PC-3 (cell line): ENCODE results near the gene TSEN54. TPM values are rescaled to one million over a fixed set of nuclear protein-coding genes. Genes with fewer than 3 reads are reported as not detected.
"Not testable (repeated sequence)": the region's sequence is repeated elsewhere in the genome, so short reads cannot be mapped to it uniquely, and the experiment has no call there.

Source experiments
- ATAC-seq: fragments of 200-7000 bp; cut with Tn5 transposase; 2 replicates; pipeline ENCODE4 v1.9.1; 2020; ENCODE audit warnings: mild to moderate bottlenecking, moderate library complexity
- BruUV-seq: library from RNA; stranded (reverse); fragments of 400-500 nt; replicated peaks from 2 replicates; lab custom pipeline; 2021; lab: Mats Ljungman, UMichigan
- CTCF ChIA-PET: fragments of 300-600 bp; sonication (Branson Sonifier 250); formaldehyde crosslinking; loops from one replicate; lab custom pipeline; 2022; ENCODE audit warnings: antibody characterized with exemption; lab: Charles Lee
- POLR2A ChIA-PET: fragments of 300-600 bp; sonication (Branson Sonifier 250); formaldehyde crosslinking; loops from one replicate; lab custom pipeline; 2022; ENCODE audit warnings: antibody characterized with exemption; ENCODE audit not compliant: unreplicated experiment; lab: Charles Lee
- DNase-seq: peaks from one replicate; pipeline ENCODE4 v3.0.0-alpha.2; 2015
- H2AFZ ChIP-seq: fragments of 300-600 bp; sonication (generic); 2 replicates; pipeline ENCODE4 v1.6.0; 2016; ENCODE audit warnings: antibody characterized with exemption, low read length
- H3F3A ChIP-seq: fragments of 300-600 bp; sonication (generic); one replicate; pipeline ENCODE4 v1.6.0; 2017; ENCODE audit warnings: antibody characterized with exemption, low read length, control low read depth, mild to moderate bottlenecking; ENCODE audit not compliant: unreplicated experiment
- H3K27ac ChIP-seq: fragments of 300-600 bp; sonication (generic); 2 replicates; pipeline ENCODE4 v1.5.1; 2016; ENCODE audit warnings: mild to moderate bottlenecking, low read length
- H3K27me3 ChIP-seq: fragments of 300-600 bp; sonication (generic); 2 replicates; pipeline ENCODE4 v1.6.1; 2016; ENCODE audit warnings: low read length, mixed read lengths
- H3K36me3 ChIP-seq: fragments of 300-600 bp; sonication (generic); 2 replicates; pipeline ENCODE4 v1.6.1; 2016; ENCODE audit warnings: low read depth, mixed run types, low read length, mixed read lengths
- H3K4me1 ChIP-seq: fragments of 300-600 bp; sonication (generic); 2 replicates; pipeline ENCODE4 v1.5.1; 2016; ENCODE audit warnings: low read length; ENCODE audit not compliant: insufficient read depth
- H3K4me2 ChIP-seq: fragments of 300-600 bp; sonication (generic); 2 replicates; pipeline ENCODE4 v1.6.0; 2016; ENCODE audit warnings: low read length
- H3K4me3 ChIP-seq: fragments of 300-600 bp; sonication (generic); 2 replicates; pipeline ENCODE4 v1.5.1; 2016; ENCODE audit warnings: mild to moderate bottlenecking, low read length, mixed read lengths
- H3K79me2 ChIP-seq: fragments of 300-600 bp; sonication (generic); 2 replicates; pipeline ENCODE4 v1.6.1; 2017; ENCODE audit warnings: low read length, mixed read lengths
- H3K9ac ChIP-seq: fragments of 300-600 bp; sonication (generic); 2 replicates; pipeline ENCODE4 v1.6.0; 2016; ENCODE audit warnings: mild to moderate bottlenecking, low read length
- H3K9me2 ChIP-seq: fragments of 300-600 bp; sonication (generic); replicated peaks from 2 replicates; pipeline ENCODE4 v1.6.1; 2016; ENCODE audit warnings: mixed run types, low read length, mixed read lengths
- H3K9me3 ChIP-seq: fragments of 300-600 bp; sonication (generic); 2 replicates; pipeline ENCODE4 v1.6.1; 2016; ENCODE audit warnings: low read length, mixed read lengths
- H4K20me1 ChIP-seq: fragments of 300-600 bp; sonication (generic); 2 replicates; pipeline ENCODE4 v1.6.1; 2016; ENCODE audit warnings: low read length, mixed read lengths
- CTCF ChIP-seq: fragments of 300-600 bp; sonication (generic); conservative IDR thresholded peaks from 2 replicates; pipeline ENCODE4 v1.5.1; 2017; ENCODE audit warnings: antibody characterized with exemption, low read depth, mild to moderate bottlenecking, low read length
- EZH2 ChIP-seq: fragments of 300-600 bp; sonication (generic); IDR thresholded peaks from one replicate; pipeline ENCODE4 v1.6.1; 2017; ENCODE audit warnings: antibody characterized with exemption, mild to moderate bottlenecking, low read length; ENCODE audit not compliant: unreplicated experiment
- EZH2phosphoT487 ChIP-seq: fragments of 300-600 bp; sonication (generic); IDR thresholded peaks from 2 replicates; pipeline ENCODE4 v1.6.1; 2018; ENCODE audit warnings: mild to moderate bottlenecking, antibody characterized with exemption, low read length, borderline replicate concordance
- intact Hi-C: fragments of 100-400 bp; cut with micrococcal nuclease; formaldehyde crosslinking; loops from 2 replicates; pipeline ENCODE4 v1.9.0; 2023
- total RNA-seq: library from RNA; depleted of rRNA; stranded (reverse); fragments of >200 nt; gene quantifications from 2 replicates; pipeline ENCODE4 v1.2.3, GENCODE V29; 2014

Gene TSEN54
- total RNA-seq, 1 experiment from 2014 or later: 61.6 TPM

DNA sequence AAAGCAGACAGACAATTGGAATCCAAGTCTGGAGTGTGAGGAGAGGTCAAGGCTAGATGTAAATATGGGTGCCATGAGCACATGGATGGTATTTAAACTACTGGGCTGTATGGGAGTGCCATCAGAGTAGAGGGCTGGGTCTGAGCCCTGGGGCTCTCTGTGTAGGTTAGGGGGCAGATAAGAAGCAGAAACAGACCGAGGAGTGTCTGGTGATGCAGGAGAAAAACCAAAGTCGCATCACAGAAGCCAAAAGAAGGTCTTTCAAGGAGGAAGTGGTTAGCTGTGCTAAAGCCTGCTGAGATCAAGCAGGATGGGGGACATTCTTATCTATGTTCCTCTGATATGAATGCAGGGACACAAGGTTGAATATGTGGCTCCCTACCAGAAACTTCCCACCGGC lies 1.9 kb downstream of the TSEN54 start:
- Histone ChIP-seq H3K9me2 (no peaks in the 10 kb centered on the region), H3F3A (no peaks in the 10 kb centered on the region), H4K20me1 (peaks cover 10% of the 10 kb centered on the region), H3K27me3 (no peaks in the 10 kb centered on the region), H3K4me1 (peaks cover 27% of the 10 kb centered on the region), H3K4me3 (no peak overlapping the region), H3K27ac (no peak overlapping the region), H3K9ac (no peak overlapping the region), H2AFZ (no peak overlapping the region), H3K79me2 (peaks cover 38% of the 10 kb centered on the region), H3K4me2 (no peak overlapping the region), H3K9me3 (no peaks in the 10 kb centered on the region), H3K36me3 (peaks cover 4% of the 10 kb centered on the region)
- no TSS peak for BruUV-seq
- TF ChIP-seq EZH2 (no peak), EZH2phosphoT487 (no peak), CTCF (no peak)
- intact Hi-C loops: loop anchor here (5.0 kb wide), 2 partner anchors 61 to 114 kb away; partner anchors contain the start of genes SMIM5 and TMEM94
- DNase-seq: no peak
- POLR2A ChIA-PET: no interaction called here
- CTCF ChIA-PET: interaction anchor here (3.1 kb wide), 1 partner anchor 31 kb away, joined by 18 read pairs; no protein-coding TSS in a partner anchor
- ATAC-seq: no peak

GRCh38 chr17:75518983-75519537 lies 2.7 kb downstream of the TSEN54 start:
- H3K9ac ChIP-seq: no peak overlapping the region
- ATAC-seq (no peak), DNase-seq (no peak)
- POLR2A ChIA-PET: no interaction called here
- H3K27me3 ChIP-seq: no peaks in the 10 kb centered on the region
- no peak overlapping the region for H2AFZ ChIP-seq
- H3K4me2 ChIP-seq: no peak overlapping the region
- no peak; the same call in 1 of the 2 replicates for TF ChIP-seq CTCF
- no peak overlapping the region for H3K27ac ChIP-seq
- H3K4me3 ChIP-seq: no peak overlapping the region
- intact Hi-C loops: loop anchor here (5.0 kb wide), 2 partner anchors 62 to 113 kb away; partner anchors contain the start of genes SMIM5 and TMEM94
- H3K79me2 ChIP-seq: peaks cover 29% of the 10 kb centered on the region
- H3K9me2 ChIP-seq: no peaks in the 10 kb centered on the region
- no peaks in the 10 kb centered on the region for H3F3A ChIP-seq
- peaks cover under 1% of the 10 kb centered on the region for H4K20me1 ChIP-seq
- BruUV-seq: no TSS peak
- peaks cover 19% of the 10 kb centered on the region for H3K4me1 ChIP-seq
- CTCF ChIA-PET: interaction anchor here (0.6 kb wide), 1 partner anchor 335 kb away, joined by 3 read pairs; no protein-coding TSS in a partner anchor
- peaks cover 4% of the 10 kb centered on the region for H3K36me3 ChIP-seq
- H3K9me3 ChIP-seq: no peaks in the 10 kb centered on the region

DNA sequence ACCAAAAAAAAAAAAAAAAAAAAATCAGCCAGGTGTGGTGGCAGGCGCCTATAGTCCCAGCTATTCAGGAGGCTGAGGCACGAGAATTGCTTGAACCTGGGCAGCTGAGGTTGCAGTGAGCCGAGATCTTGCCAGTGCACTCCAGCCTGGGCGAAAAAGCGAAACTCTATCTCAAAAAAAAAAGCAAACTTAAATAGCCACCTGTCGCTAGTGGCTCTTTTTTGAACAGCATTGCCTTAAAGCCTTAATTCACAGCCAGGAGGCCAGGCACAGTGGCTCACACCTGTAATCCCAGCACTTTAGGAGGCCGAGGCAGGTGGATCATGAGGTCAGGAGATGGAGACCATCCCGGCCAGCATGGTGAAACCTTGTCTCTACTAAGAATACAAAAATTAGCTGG lies 4.1 kb downstream of the TSEN54 start:
- H3K27ac ChIP-seq, H3F3A ChIP-seq, ATAC-seq, POLR2A ChIA-PET, DNase-seq, H3K4me3 ChIP-seq, H3K9ac ChIP-seq, H3K9me2 ChIP-seq, intact Hi-C loops, H4K20me1 ChIP-seq, H3K27me3 ChIP-seq, H3K9me3 ChIP-seq, H3K4me2 ChIP-seq, H2AFZ ChIP-seq, CTCF ChIA-PET, H3K36me3 ChIP-seq, BruUV-seq: not testable (repeated sequence)
- peaks cover 18% of the 10 kb centered on the region for H3K4me1 ChIP-seq
- H3K79me2 ChIP-seq: peaks cover 16% of the 10 kb centered on the region
